Panc1 (cell line): ENCODE measurements around the gene ZHX3. TPM values are rescaled to one million over a fixed set of nuclear protein-coding genes. Genes with fewer than 3 reads are reported as not detected.

Experiments used
- ATAC-seq: fragments of 200-7000 bp; cut with Tn5 transposase; 2 replicates; pipeline ENCODE4 v1.9.1; 2020; ENCODE audit warnings: mild to moderate bottlenecking, moderate library complexity
- BruUV-seq: library from RNA; stranded (reverse); fragments of 400-500 nt; replicated peaks from 2 replicates; lab custom pipeline; 2021; lab: Mats Ljungman, UMichigan
- CTCF ChIA-PET: fragments of 300-600 bp; sonication (Branson Sonifier 250); formaldehyde crosslinking; loops from one replicate; lab custom pipeline; 2022; ENCODE audit warnings: antibody characterized with exemption; lab: Charles Lee
- POLR2A ChIA-PET: fragments of 300-600 bp; sonication (Branson Sonifier 250); formaldehyde crosslinking; loops from one replicate; lab custom pipeline; 2022; ENCODE audit warnings: antibody characterized with exemption; lab: Charles Lee
- DNase-seq: peaks from one replicate; pipeline ENCODE4 v3.0.0-alpha.2; 2010; ENCODE audit warnings: low read depth, low spot score
- H3K27ac ChIP-seq: 2 replicates; pipeline ENCODE4 v1.5.1; 2011; ENCODE audit warnings: mild to moderate bottlenecking, low read length, inconsistent platforms
- H3K27me3 ChIP-seq: fragments of 200-500 bp; sonication (Bioruptor generic); 2 replicates; pipeline ENCODE4 v1.6.0; 2014; ENCODE audit warnings: low read length, inconsistent platforms; ENCODE audit not compliant: control insufficient read depth, insufficient read depth
- H3K36me3 ChIP-seq: fragments of 200-500 bp; sonication (Bioruptor generic); 2 replicates; pipeline ENCODE4 v1.5.1; 2014; ENCODE audit warnings: inconsistent platforms, mild to moderate bottlenecking, low read length, moderate library complexity; ENCODE audit not compliant: control insufficient read depth, insufficient read depth
- H3K4me1 ChIP-seq: 2 replicates; pipeline ENCODE4 v1.5.1; 2011; ENCODE audit warnings: inconsistent platforms, mild to moderate bottlenecking, low read length, moderate library complexity; ENCODE audit not compliant: control insufficient read depth, insufficient read depth
- H3K4me3 ChIP-seq, 2 experiments: 2 replicates each; pipeline ENCODE4 v1.5.1; 2011 to 2012; ENCODE audit warnings: low read depth in 2 of 2, low read length in 2 of 2, mild to moderate bottlenecking in 2 of 2, inconsistent platforms in 1 of 2, moderate library complexity in 1 of 2
- H3K9me3 ChIP-seq: fragments of 200-500 bp; sonication (Bioruptor generic); 2 replicates; pipeline ENCODE4 v1.5.1; 2014; ENCODE audit warnings: low read depth, mild to moderate bottlenecking, inconsistent platforms, low read length, moderate library complexity; ENCODE audit not compliant: control insufficient read depth, insufficient read depth
- CTCF ChIP-seq: fragments of 450-650 bp; IDR thresholded peaks from 2 replicates; pipeline ENCODE4 v1.5.1; 2017; ENCODE audit warnings: mild to moderate bottlenecking
- POLR2AphosphoS5 ChIP-seq: IDR thresholded peaks from 2 replicates; pipeline ENCODE4 v1.6.1; 2012; ENCODE audit warnings: mild to moderate bottlenecking, low read depth, low read length, moderate library complexity
- REST ChIP-seq, 2 experiments: IDR thresholded peaks; 2 replicates each; pipeline ENCODE4 v1.6.1; 2011 to 2012; ENCODE audit warnings: low read depth in 2 of 2, control low read depth in 1 of 2, low read length in 1 of 2, mild to moderate bottlenecking in 1 of 2, moderate library complexity in 1 of 2; ENCODE audit not compliant: insufficient read depth in 1 of 2
- SIN3A ChIP-seq: IDR thresholded peaks from 2 replicates; pipeline ENCODE4 v1.6.1; 2012; ENCODE audit warnings: low read depth, mild to moderate bottlenecking, low read length, moderate library complexity, borderline replicate concordance; ENCODE audit not compliant: insufficient read depth
- TCF7L2 ChIP-seq: IDR thresholded peaks from 2 replicates; pipeline ENCODE4 v1.6.1; 2011; ENCODE audit warnings: mild to moderate bottlenecking, low read depth, low read length, inconsistent platforms
- in situ Hi-C: cut with HindIII; loops from 2 replicates; pipeline ENCODE4 v1.10.0; 2016; ENCODE audit warnings: low sequenced_read_pairs, low pct_unique_long_range_greater_than_20kb
- intact Hi-C: fragments of 100-400 bp; cut with micrococcal nuclease; formaldehyde crosslinking; loops from one replicate; pipeline ENCODE4 v1.10.0; 2022; ENCODE audit not compliant: unreplicated experiment
- total RNA-seq: library from RNA; stranded (reverse); gene quantifications from one replicate; pipeline ENCODE4 v1.2.1, GENCODE V29; 2021; ENCODE audit not compliant: unreplicated experiment

ZHX3 gene
- total RNA-seq, 1 experiment from 2014 or later, result 19.8 TPM

- no peaks in the 10 kb centered on the region for H3K4me1 ChIP-seq
- ATAC-seq (no peak), DNase-seq (no peak)
- ChIA-PET CTCF (no interaction called here), POLR2A (no interaction called here)
- H3K4me3 ChIP-seq, result no peak overlapping the region
- H3K27me3 ChIP-seq, result no peaks in the 10 kb centered on the region
- in situ Hi-C loops (no loop called here), intact Hi-C loops (no loop called here)
- BruUV-seq, result no TSS peak
- no peak for TF ChIP-seq SIN3A
- no peak for TF ChIP-seq POLR2AphosphoS5
- TF ChIP-seq REST (IDR thresholded peaks at IDR 0.05; ENCODE audit: insufficient read depth in 1 of 2, low read depth in 2 of 2, low read length in 1 of 2), result no peak
- TF ChIP-seq TCF7L2, result no peak
- no peak for TF ChIP-seq CTCF
- H3K27ac ChIP-seq, result no peak overlapping the region
- no peaks in the 10 kb centered on the region for H3K36me3 ChIP-seq
- no peaks in the 10 kb centered on the region for H3K9me3 ChIP-seq
Measured at GRCh38 chr20:41183391-41183790, 134.1 kb downstream of the ZHX3 start.

GRCh38 chr20:41182296-41183212 lies 135.0 kb downstream of the ZHX3 start:
- POLR2A ChIA-PET, result no interaction called here
- Histone ChIP-seq H3K27ac (no peak overlapping the region), H3K9me3 (no peaks in the 10 kb centered on the region), H3K36me3 (no peaks in the 10 kb centered on the region), H3K27me3 (no peaks in the 10 kb centered on the region), H3K4me1 (no peaks in the 10 kb centered on the region), H3K4me3 (no peak overlapping the region)
- no TSS peak for BruUV-seq
- TF ChIP-seq POLR2AphosphoS5 (peak; percentile 21; the same call in 1 of the 2 replicates), CTCF (no peak), TCF7L2 (no peak)
- intact Hi-C loops, result no loop called here
- CTCF ChIA-PET, result no interaction called here
- no peak for ATAC-seq
- DNase-seq, result no peak
- in situ Hi-C loops, result no loop called here
